Stimulated activated CD4-positive, alpha-beta T cell treated with anti-CD3 and anti-CD28 coated beads, TNF-alpha, amount 100 ng/mL, for 48 hours (primary cell): ENCODE results near the gene LIN7A.

Experiments used
- DNase-seq, 3 donors: peaks; one replicate each; pipeline ENCODE4 v3.0.0-alpha.2; 2020; ENCODE audit warnings: low read depth in 3 of 3

The LIN7A gene

GRCh38 chr12:80860206-80860605, 77.5 kb downstream of the LIN7A start:
- no peak for DNase-seq

DNA sequence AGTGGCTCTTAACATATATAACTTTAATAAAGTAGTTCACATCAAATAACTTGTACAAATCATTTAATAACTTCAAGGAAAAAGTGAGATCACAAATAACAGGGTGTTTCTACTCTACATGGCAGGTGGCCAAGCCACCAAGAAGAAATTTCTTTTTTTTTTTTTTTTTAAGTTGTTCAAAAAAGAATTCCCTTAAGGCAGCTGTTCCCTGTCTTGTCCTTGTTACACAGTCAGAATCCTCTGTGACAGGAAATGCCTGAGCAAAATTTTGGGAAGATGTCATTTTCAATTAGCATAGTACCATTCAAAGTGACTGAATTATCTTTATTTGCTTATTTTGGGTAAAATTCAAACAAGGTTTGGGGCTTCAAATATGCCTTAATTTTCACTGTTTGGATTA, 79.4 kb downstream of the LIN7A start:
- DNase-seq = no peak

GRCh38 chr12:80857311-80857710, 80.4 kb downstream of the LIN7A start:
- no peak for DNase-seq

GRCh38 chr12:80849337-80849736, 88.4 kb downstream of the LIN7A start:
- DNase-seq = no peak

GRCh38 chr12:80848858-80849257, 88.9 kb downstream of the LIN7A start:
- no peak for DNase-seq

- no peak for DNase-seq
These were observed 90.2 kb downstream of the LIN7A start for GRCh38 chr12:80847575-80847974.

GRCh38 chr12:80846952-80847351, 90.8 kb downstream of the LIN7A start:
- DNase-seq = no peak

DNA sequence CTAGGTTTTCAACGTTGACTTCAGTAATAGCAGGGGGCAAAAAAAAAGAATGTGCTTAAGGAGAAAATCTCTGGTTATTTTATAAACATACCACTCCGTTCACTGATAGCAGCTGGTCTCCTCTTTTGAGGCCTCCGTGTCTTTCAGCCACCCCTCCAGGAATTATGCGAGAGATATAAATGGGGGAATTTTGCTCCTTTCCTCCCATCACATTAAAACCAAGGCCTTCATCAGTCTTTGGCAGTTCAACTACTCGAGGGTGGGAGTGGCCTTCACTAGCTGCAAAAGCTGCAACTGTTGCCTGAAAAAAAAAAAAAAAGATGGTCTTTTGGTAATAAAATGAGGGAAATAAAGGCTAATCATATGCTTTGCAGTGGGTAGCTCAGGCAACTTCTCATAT, 92.1 kb downstream of the LIN7A start:
- no peak for DNase-seq

- no peak for DNase-seq
These were observed 93.8 kb downstream of the LIN7A start for GRCh38 chr12:80843969-80844368.

GRCh38 chr12:80838708-80839107, 99.0 kb downstream of the LIN7A start:
- DNase-seq = no peak

GRCh38 chr12:80838024-80838658, 99.6 kb downstream of the LIN7A start:
- DNase-seq = no peak

- no peak for DNase-seq
These were observed 100.3 kb downstream of the LIN7A start for GRCh38 chr12:80837342-80837978.

DNA sequence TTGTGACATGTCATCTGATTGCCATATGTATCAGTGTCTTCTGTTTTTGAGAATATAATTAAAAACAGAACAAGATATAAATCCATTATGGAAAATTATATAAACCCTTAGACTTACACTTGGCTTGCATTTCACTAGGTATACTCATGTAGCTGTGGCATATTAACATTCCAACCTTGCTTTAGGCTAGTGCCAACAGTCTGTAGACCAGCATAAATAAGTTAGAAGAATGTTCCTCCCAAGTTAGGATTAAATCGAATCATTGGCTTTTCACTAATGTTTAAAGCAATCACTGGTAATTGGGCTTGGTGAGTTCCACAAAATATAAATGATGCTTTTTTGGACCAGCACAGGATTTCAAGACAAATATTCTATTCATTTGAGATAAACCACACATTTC, 103.0 kb downstream of the LIN7A start:
- no peak for DNase-seq

GRCh38 chr12:80830533-80831088, 107.1 kb downstream of the LIN7A start:
- no peak for DNase-seq

DNA sequence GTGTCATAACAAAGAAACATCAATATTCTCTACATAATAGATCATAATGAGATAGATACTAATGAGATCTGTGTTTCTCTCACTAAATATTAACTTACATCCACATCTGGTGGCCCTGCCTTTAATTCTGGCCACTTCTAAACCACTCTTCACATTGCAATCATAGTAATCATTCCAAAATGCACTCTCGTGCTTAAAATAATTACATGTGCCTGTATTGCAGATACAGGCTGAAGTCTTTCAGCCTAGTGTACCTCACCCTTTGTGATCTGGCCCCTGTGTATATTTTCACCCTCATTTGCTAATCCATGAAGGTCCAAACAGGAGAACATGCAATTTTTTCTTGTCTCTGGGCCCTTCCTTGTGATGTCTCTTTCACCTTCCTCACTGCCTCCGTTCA, 108.0 kb downstream of the LIN7A start:
- DNase-seq = no peak

- DNase-seq = no peak
These were observed 112.2 kb downstream of the LIN7A start for GRCh38 chr12:80825506-80825905.

DNA sequence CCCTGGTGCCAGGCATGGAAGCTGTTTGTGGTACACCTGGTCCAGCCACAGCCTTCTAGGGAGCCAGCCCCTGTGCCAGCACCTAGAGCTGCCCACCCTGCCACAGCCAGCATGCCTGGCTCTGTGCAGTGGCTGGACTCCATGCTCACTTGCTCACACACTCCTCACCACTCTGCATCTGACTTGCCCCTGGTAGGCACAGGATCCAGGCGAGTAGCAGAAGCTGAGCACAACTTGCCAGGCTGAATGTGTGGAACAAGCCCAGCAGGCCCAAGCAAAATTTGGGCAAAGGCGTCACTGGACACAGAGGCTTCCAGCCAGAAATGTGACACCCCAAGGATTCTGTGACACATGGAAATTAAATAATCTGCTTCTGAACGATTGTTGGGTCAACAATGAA, 114.3 kb downstream of the LIN7A start:
- DNase-seq = no peak

- no peak for DNase-seq
These were observed 116.2 kb downstream of the LIN7A start for GRCh38 chr12:80821513-80822000.

DNA sequence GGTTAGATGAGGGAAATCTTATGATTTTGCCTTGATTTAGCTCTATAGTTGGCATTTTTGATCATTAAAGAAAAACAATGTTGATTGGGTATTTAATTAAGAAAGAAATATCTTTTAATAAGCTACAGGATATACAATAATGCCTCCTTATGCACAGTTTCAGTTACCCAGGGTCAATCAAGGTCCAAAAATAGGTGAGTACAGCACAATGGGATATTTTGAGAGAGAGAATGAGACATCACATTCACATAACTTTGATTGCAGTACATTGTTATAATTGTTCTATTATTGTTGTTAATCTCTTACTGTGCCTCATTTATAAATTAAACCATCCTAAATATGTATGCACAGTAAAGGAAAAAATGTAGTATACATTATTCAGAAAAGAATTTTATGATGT, 118.9 kb downstream of the LIN7A start:
- no peak for DNase-seq

DNA sequence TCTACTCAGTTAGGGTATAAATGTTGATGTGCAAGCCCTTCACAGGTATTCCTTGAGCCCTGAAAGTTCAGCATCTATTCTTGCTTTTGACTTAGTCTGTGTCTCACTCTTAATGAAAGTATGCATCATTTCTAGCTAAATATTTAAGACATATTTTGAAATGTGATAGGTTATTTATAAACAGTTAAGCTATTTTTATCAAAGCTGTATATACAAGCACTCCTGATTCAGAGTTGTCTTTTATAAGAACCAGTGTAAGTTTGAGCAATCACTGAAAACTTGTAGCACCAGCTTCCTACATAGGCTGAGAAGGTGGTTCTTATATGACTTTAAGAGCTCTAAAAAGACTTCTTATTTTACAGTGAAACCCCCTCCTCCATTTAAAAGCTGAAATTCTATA, 122.4 kb downstream of the LIN7A start:
- no peak for DNase-seq

GRCh38 chr12:80814453-80814852, 123.3 kb downstream of the LIN7A start:
- DNase-seq = no peak

- DNase-seq = no peak
These were observed 123.9 kb downstream of the LIN7A start for GRCh38 chr12:80813820-80814219.

DNA sequence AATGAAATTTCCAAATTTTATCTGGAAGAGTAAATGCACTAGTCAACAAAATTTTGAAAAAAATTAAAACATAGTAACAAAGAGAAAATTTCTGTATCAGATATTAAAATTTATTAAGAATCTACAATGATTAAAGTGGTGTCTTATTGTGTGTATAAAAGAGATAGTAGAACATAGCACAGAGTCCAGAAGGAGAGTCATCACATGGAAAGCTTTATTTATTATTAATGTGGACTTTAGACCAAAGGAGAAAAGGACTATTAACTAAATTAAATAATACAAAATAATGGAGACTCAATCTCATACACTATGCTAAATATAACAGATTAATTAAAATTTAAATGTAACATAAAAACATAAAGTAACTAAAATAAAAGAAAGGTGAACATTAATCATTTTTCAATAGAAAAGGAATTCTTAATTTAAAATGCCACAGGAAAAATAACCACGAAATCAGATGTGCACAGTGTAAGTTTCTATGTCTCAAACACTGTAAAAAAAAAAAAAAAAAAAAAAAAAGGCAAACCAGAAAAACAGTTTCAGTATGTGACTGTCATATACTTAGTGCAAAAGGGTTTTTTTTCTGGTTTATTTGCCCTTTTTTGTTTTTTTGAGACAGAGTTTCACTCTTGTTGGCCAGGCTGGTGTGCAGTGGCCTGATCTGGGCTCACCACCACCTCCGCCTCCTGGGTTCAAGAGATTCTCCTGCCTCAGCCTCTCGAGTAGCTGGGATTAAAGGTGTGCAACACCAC, 125.6 kb downstream of the LIN7A start:
- no peak for DNase-seq
